HUES48 (cell line): ENCODE data around the gene MARCHF10.
"Not testable (repeated sequence)": the region's sequence is repeated elsewhere in the genome, so short reads cannot be mapped to it uniquely, and the experiment has no call there.

Experiments
- H3K27ac ChIP-seq: one replicate; pipeline ENCODE4 v1.7.0; 2013; ENCODE audit warnings: low read depth, low read length, inconsistent platforms
- H3K27me3 ChIP-seq: 2 replicates; pipeline ENCODE4 v1.6.1; 2013; ENCODE audit warnings: mild to moderate bottlenecking, low read length; ENCODE audit not compliant: control insufficient read depth, insufficient read depth
- H3K36me3 ChIP-seq: 2 replicates; pipeline ENCODE4 v1.6.1; 2013; ENCODE audit warnings: low read length; ENCODE audit not compliant: control insufficient read depth, insufficient read depth
- H3K4me1 ChIP-seq: 2 replicates; pipeline ENCODE4 v1.6.1; 2013; ENCODE audit warnings: mild to moderate bottlenecking, low read length; ENCODE audit not compliant: control insufficient read depth, insufficient read depth
- H3K4me3 ChIP-seq: 2 replicates; pipeline ENCODE4 v1.5.1; 2013; ENCODE audit warnings: mild to moderate bottlenecking, low read depth, low read length
- H3K9ac ChIP-seq: 2 replicates; pipeline ENCODE4 v1.6.1; 2013; ENCODE audit warnings: mild to moderate bottlenecking, low read depth, low read length, moderate library complexity
- H3K9me3 ChIP-seq: 2 replicates; pipeline ENCODE4 v1.6.1; 2013; ENCODE audit warnings: low read length; ENCODE audit not compliant: control insufficient read depth, insufficient read depth

MARCHF10 gene

GRCh38 chr17:62807812-62808575 lies at the start of gene MARCHF10:
Gene MARCHF10 (minus strand): TSS chr17:62808314. CDS start chr17:62801735, 6,579 bp downstream.
- no peaks in the 10 kb centered on the region for H3K27me3 ChIP-seq
- H3K4me3 ChIP-seq: peak within 1 kb of the TSS; percentile 51
- H3K9ac ChIP-seq: no peak within 1 kb of the TSS
- no peak within 1 kb of the TSS for H3K27ac ChIP-seq
- H3K4me1 ChIP-seq: peaks cover 10% of the 10 kb centered on the region
- no peaks in the 10 kb centered on the region for H3K36me3 ChIP-seq
- no peaks in the 10 kb centered on the region for H3K9me3 ChIP-seq

- no peak overlapping the region for H3K9ac ChIP-seq
- no peak overlapping the region for H3K27ac ChIP-seq
- H3K4me1 ChIP-seq: no peaks in the 10 kb centered on the region
- H3K27me3 ChIP-seq: no peaks in the 10 kb centered on the region
- no peak overlapping the region for H3K4me3 ChIP-seq
- no peaks in the 10 kb centered on the region for H3K9me3 ChIP-seq
- H3K36me3 ChIP-seq: no peaks in the 10 kb centered on the region
Observed at GRCh38 chr17:62857526-62857925, 49.4 kb upstream of the MARCHF10 start.

- Histone ChIP-seq H3K9me3 (no peaks in the 10 kb centered on the region), H3K27ac (no peak overlapping the region), H3K36me3 (no peaks in the 10 kb centered on the region), H3K27me3 (no peaks in the 10 kb centered on the region), H3K4me3 (no peak overlapping the region), H3K9ac (no peak overlapping the region), H3K4me1 (no peaks in the 10 kb centered on the region)
Observed at GRCh38 chr17:62856594-62856993, 48.5 kb upstream of the MARCHF10 start.

- Histone ChIP-seq H3K9me3 (no peaks in the 10 kb centered on the region), H3K4me3 (no peak overlapping the region), H3K27me3 (no peaks in the 10 kb centered on the region), H3K4me1 (no peaks in the 10 kb centered on the region), H3K27ac (no peak overlapping the region), H3K9ac (no peak overlapping the region), H3K36me3 (no peaks in the 10 kb centered on the region)
Observed at GRCh38 chr17:62855156-62855555, 47.0 kb upstream of the MARCHF10 start.

- Histone ChIP-seq H3K4me1 (no peaks in the 10 kb centered on the region), H3K9me3 (no peaks in the 10 kb centered on the region), H3K4me3 (no peak overlapping the region), H3K27ac (no peak overlapping the region), H3K27me3 (no peaks in the 10 kb centered on the region), H3K36me3 (no peaks in the 10 kb centered on the region), H3K9ac (no peak overlapping the region)
Observed at GRCh38 chr17:62854098-62854680, 46.1 kb upstream of the MARCHF10 start.

GRCh38 chr17:62852195-62852594 lies 44.1 kb upstream of the MARCHF10 start:
- Histone ChIP-seq H3K27me3 (no peaks in the 10 kb centered on the region), H3K9ac (no peak overlapping the region), H3K27ac (no peak overlapping the region), H3K4me1 (no peaks in the 10 kb centered on the region), H3K4me3 (no peak overlapping the region), H3K9me3 (no peaks in the 10 kb centered on the region), H3K36me3 (no peaks in the 10 kb centered on the region)

- not testable (repeated sequence) for H3K9me3 ChIP-seq, H3K27me3 ChIP-seq, H3K9ac ChIP-seq, H3K4me1 ChIP-seq, H3K4me3 ChIP-seq, H3K27ac ChIP-seq, H3K36me3 ChIP-seq
Observed at GRCh38 chr17:62849591-62850415, 41.7 kb upstream of the MARCHF10 start.

GRCh38 chr17:62848334-62848733 lies 40.2 kb upstream of the MARCHF10 start:
- Histone ChIP-seq H3K9me3 (no peaks in the 10 kb centered on the region), H3K27ac (no peak overlapping the region), H3K9ac (no peak overlapping the region), H3K36me3 (no peaks in the 10 kb centered on the region), H3K4me3 (no peak overlapping the region), H3K4me1 (no peaks in the 10 kb centered on the region), H3K27me3 (no peaks in the 10 kb centered on the region)

- Histone ChIP-seq H3K4me3 (no peak overlapping the region), H3K27me3 (no peaks in the 10 kb centered on the region), H3K9me3 (no peaks in the 10 kb centered on the region), H3K36me3 (no peaks in the 10 kb centered on the region), H3K27ac (no peak overlapping the region), H3K4me1 (no peaks in the 10 kb centered on the region), H3K9ac (no peak overlapping the region)
Observed at GRCh38 chr17:62847426-62847825, 39.3 kb upstream of the MARCHF10 start.

- no peaks in the 10 kb centered on the region for H3K4me1 ChIP-seq
- no peak overlapping the region for H3K9ac ChIP-seq
- H3K4me3 ChIP-seq: no peak overlapping the region
- no peaks in the 10 kb centered on the region for H3K27me3 ChIP-seq
- no peaks in the 10 kb centered on the region for H3K36me3 ChIP-seq
- H3K27ac ChIP-seq: no peak overlapping the region
- no peaks in the 10 kb centered on the region for H3K9me3 ChIP-seq
Observed at GRCh38 chr17:62840871-62841270, 32.8 kb upstream of the MARCHF10 start.

GRCh38 chr17:62833816-62834215 lies 25.7 kb upstream of the MARCHF10 start:
- H3K27me3 ChIP-seq, H3K9ac ChIP-seq, H3K4me1 ChIP-seq, H3K9me3 ChIP-seq, H3K36me3 ChIP-seq, H3K4me3 ChIP-seq, H3K27ac ChIP-seq: not testable (repeated sequence)
